Thyroid gland (tissue), 4 donors: Measurements from ENCODE around the gene STARD10. TPM values are rescaled to one million over a fixed set of nuclear protein-coding genes. Genes with fewer than 3 reads are reported as not detected.

ENCODE experiments used
- DNase-seq, 2 donors: peaks; one replicate each; pipeline ENCODE4 v3.0.0-alpha.2; 2019
- H3K27ac ChIP-seq, 3 donors: fragments of 200-600 bp; sonication (generic); 1 replicate in 2 of 3; 2 replicates in 1 of 3; pipeline ENCODE4 v1.5.1; 2016 to 2019; ENCODE audit warnings: mild to moderate bottlenecking in 1 of 3, moderate library complexity in 1 of 3
- H3K27me3 ChIP-seq: fragments of 200-600 bp; sonication (generic); one replicate; pipeline ENCODE4 v1.5.1; 2019
- H3K36me3 ChIP-seq, 2 donors: fragments of 200-600 bp; sonication (generic); one replicate each; pipeline ENCODE4 v1.5.1; 2016 to 2019
- H3K4me1 ChIP-seq, 2 donors: fragments of 200-600 bp; sonication (generic); one replicate each; pipeline ENCODE4 v1.5.1; 2017 to 2019
- H3K4me3 ChIP-seq, 3 donors: fragments of 200-600 bp; sonication (generic); replicated peaks in 1 of 3; 1 replicate in 2 of 3; 2 replicates in 1 of 3; pipeline ENCODE4 v1.5.1; 2016; ENCODE audit warnings: mild to moderate bottlenecking in 1 of 3
- H3K9me3 ChIP-seq: fragments of 200-600 bp; sonication (generic); one replicate; pipeline ENCODE4 v1.5.1; 2017
- POLR2A ChIP-seq, 2 donors: fragments of 450-650 bp; IDR thresholded peaks; one replicate each; pipeline ENCODE4 v1.6.1; 2017; ENCODE audit warnings: antibody characterized with exemption in 2 of 2, mild to moderate bottlenecking in 2 of 2, moderate library complexity in 1 of 2
- WGBS, 2 donors: methylation state at CpG; one replicate each; pipeline ENCODE4 v1.1.5; 2017; 5-methylcytosine and 5-hydroxymethylcytosine counted together
- intact Hi-C: fragments of 100-400 bp; cut with DNase I; formaldehyde crosslinking; loops from one replicate; pipeline ENCODE4 v1.15.1; 2023
- total RNA-seq, 4 donors: library from RNA; depleted of rRNA; stranded (reverse); fragments of >200 nt; gene quantifications; one replicate each; pipeline ENCODE4 v1.2.3, GENCODE V29; 2016
- TF ChIP-seq, protein P1 (sequence below), 6 experiments: fragments of 200-600 bp in 3 of 6; fragments of 450-650 bp in 3 of 6; sonication (generic) in 3 of 6; IDR thresholded peaks; one replicate each; pipeline ENCODE4 v1.5.1; 2016 to 2019; ENCODE audit warnings: antibody characterized with exemption in 6 of 6, mild to moderate bottlenecking in 2 of 6, inconsistent platforms in 1 of 6, moderate library complexity in 1 of 6

The STARD10 gene
- total RNA-seq, 4 donors from 2014 or later, result 67.7 to 113 (median 82.0) TPM

DNA sequence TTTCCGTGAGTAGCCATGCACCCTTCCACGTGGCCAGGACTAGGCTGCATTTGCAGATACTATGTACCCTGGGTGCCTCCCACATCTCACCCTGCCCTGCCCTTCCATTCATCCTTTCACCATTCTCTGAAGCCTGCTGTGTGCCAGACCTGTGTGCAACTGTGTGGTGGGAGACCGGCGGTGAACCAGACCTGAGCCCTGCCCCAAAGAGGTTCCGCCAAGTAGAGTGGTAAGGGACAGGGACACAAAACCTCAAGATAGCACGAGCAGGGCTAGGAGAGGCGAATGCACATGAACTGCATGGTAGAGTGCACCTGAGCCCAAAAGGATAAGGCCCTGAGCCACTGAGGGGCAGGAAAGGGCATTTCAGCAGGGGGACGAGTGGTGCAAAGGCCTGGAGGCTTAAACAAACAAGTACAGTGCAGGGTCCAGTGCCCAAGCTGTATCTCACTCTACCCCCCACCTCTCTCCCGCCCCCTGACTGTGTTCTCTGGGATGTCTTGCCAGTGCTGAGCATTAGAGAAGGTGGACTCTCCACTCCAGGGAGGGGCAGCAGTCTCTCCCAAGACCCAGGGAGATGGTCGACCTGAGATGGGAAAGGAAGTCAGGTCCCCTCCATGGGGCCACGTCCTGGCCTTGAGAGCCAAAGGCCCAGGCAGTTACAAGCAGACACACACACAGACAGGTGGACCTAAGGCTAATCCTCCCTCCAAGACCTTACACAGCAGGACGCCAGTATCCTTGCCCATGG, 27.5 kb downstream of the STARD10 start:
- TF ChIP-seq, protein P1, sequence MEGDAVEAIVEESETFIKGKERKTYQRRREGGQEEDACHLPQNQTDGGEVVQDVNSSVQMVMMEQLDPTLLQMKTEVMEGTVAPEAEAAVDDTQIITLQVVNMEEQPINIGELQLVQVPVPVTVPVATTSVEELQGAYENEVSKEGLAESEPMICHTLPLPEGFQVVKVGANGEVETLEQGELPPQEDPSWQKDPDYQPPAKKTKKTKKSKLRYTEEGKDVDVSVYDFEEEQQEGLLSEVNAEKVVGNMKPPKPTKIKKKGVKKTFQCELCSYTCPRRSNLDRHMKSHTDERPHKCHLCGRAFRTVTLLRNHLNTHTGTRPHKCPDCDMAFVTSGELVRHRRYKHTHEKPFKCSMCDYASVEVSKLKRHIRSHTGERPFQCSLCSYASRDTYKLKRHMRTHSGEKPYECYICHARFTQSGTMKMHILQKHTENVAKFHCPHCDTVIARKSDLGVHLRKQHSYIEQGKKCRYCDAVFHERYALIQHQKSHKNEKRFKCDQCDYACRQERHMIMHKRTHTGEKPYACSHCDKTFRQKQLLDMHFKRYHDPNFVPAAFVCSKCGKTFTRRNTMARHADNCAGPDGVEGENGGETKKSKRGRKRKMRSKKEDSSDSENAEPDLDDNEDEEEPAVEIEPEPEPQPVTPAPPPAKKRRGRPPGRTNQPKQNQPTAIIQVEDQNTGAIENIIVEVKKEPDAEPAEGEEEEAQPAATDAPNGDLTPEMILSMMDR (IDR thresholded peaks at IDR 0.05), result no peak
- no peak for TF ChIP-seq POLR2A (IDR thresholded peaks at IDR 0.05)
- intact Hi-C loops, result no loop called here
- Histone ChIP-seq H3K4me1 (peaks cover 33 to 64% of the 10 kb centered on the region in 2 donors), H3K4me3 (no peak overlapping the region), H3K9me3 (no peaks in the 10 kb centered on the region), H3K27me3 (no peaks in the 10 kb centered on the region), H3K36me3 (no peaks in the 10 kb centered on the region), H3K27ac (no peak overlapping the region)
- peak in 1 of 2 donors; percentile 66 for DNase-seq
- 40 to 46% methylated on average over 10 to 12 of the region's 12 CpGs for WGBS, 2 donors

DNA sequence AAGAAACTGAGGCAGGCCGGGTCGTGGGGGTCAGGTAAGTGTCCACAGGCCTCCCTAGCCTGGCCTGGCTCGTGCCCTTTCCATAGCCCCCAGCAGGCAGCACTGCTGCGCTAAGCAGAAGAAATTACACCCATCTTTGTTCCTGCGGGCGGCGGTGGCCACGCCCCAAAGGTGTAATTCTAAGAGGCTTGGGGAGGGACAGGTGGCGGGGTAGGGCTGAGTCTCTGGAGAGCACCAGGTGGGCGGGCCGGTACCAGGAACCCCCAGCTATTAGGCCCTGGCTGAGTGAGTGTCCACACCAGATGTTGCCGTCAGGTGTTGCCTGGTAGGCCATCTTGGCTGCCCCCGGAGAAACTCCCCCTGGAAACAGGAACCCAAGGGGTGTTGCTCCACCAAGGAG, 29.3 kb downstream of the STARD10 start:
- H3K36me3 ChIP-seq, result no peaks in the 10 kb centered on the region
- 37 to 73% methylated on average over 5 to 9 of the region's 13 CpGs for WGBS, 2 donors
- intact Hi-C loops, result no loop called here
- no peaks in the 10 kb centered on the region for H3K9me3 ChIP-seq
- DNase-seq, result no peak
- no peak overlapping the region for H3K4me3 ChIP-seq
- peaks cover 21 to 61% of the 10 kb centered on the region in 2 donors for H3K4me1 ChIP-seq
- TF ChIP-seq, protein P1 (IDR thresholded peaks at IDR 0.05), result no peak
- TF ChIP-seq POLR2A (IDR thresholded peaks at IDR 0.05), result no peak
- no peaks in the 10 kb centered on the region for H3K27me3 ChIP-seq
- H3K27ac ChIP-seq, result peak overlapping the region; percentile 4 to 15 (median 5)

DNA sequence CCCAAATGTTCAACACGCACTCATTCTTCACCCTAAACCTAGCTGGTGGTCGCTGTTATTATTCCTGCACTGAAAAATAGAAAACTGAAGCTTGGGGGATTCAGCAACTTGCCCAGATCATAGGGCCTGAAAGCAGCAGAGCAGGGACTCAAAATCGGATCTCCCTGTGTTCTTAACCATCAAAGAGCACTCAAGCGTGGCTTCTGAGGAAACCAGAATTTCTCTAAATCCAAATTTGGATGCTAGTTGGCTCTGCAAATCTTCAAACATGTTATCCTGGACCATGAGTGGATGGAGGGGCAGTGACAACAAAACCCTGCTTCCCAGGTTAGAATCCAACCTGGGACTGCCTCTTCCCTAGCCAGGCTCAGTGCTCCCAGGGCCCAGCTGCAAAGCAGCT, 30.0 kb downstream of the STARD10 start:
- WGBS, 2 donors, result 50 to 52% methylated on average over 4 of the region's 4 CpGs
- Histone ChIP-seq H3K4me3 (no peak overlapping the region), H3K36me3 (no peaks in the 10 kb centered on the region), H3K27ac (peak overlapping the region; percentile 4 to 15 (median 5)), H3K27me3 (no peaks in the 10 kb centered on the region), H3K4me1 (peaks cover 26 to 67% of the 10 kb centered on the region in 2 donors), H3K9me3 (no peaks in the 10 kb centered on the region)
- intact Hi-C loops, result no loop called here
- DNase-seq, result no peak
- TF ChIP-seq, protein P1 (IDR thresholded peaks at IDR 0.05), result no peak
- no peak for TF ChIP-seq POLR2A (IDR thresholded peaks at IDR 0.05)

DNA sequence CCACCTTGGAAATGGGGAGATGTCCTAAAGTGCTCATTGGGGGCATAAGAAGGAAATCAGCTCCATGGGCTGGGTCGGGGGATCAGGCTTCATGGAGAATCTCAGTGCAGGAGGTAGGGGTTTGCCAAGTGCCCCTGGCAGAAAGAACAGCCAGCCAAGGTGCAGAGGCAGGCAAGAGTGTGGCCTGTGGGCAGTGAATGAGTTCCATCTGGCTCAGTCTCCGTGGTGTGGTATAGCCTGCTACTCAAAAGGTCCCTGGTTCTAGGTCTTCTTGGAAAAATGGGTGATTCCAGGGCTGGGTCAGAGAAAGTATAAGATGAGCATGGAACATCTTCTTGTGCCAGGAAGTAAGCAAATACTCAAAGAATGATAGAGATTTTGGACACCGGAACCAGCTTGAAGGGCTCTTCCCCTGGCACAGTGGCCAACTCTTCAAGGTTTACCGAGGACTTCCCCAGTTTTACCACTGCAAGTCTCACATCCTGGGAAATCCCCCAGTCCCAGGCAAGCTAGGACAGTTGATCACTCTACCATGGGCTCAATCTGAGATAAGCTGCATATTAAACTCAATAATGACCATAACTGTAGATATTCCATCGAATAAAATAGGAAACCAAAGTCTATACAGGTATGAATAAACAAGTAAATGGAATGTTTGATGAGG, 31.1 kb downstream of the STARD10 start:
- Histone ChIP-seq H3K27me3 (no peaks in the 10 kb centered on the region), H3K27ac (peak overlapping the region in 1 of 3 donors; percentile 1), H3K4me3 (no peak overlapping the region), H3K9me3 (no peaks in the 10 kb centered on the region), H3K36me3 (no peaks in the 10 kb centered on the region), H3K4me1 (peaks cover 22 to 64% of the 10 kb centered on the region in 2 donors)
- intact Hi-C loops, result no loop called here
- TF ChIP-seq POLR2A (IDR thresholded peaks at IDR 0.05), result no peak
- TF ChIP-seq, protein P1 (IDR thresholded peaks at IDR 0.05), result no peak
- DNase-seq, result no peak
- WGBS, 2 donors, result 69 to 86% methylated on average over 5 of the region's 5 CpGs
